COR-L47 (cell line): ENCODE measurements around the gene PMM1.
"Not testable (repeated sequence)": the region's sequence is repeated elsewhere in the genome, so short reads cannot be mapped to it uniquely, and the experiment has no call there.

Experiments
- DNase-seq: peaks from one replicate; lab custom pipeline; 2025; lab: John Stamatoyannopoulos, UW

The PMM1 gene

GRCh38 chr22:41596776-41597634 is 7.4 kb upstream of the PMM1 start:
- DNase-seq = peak; percentile 51

DNA sequence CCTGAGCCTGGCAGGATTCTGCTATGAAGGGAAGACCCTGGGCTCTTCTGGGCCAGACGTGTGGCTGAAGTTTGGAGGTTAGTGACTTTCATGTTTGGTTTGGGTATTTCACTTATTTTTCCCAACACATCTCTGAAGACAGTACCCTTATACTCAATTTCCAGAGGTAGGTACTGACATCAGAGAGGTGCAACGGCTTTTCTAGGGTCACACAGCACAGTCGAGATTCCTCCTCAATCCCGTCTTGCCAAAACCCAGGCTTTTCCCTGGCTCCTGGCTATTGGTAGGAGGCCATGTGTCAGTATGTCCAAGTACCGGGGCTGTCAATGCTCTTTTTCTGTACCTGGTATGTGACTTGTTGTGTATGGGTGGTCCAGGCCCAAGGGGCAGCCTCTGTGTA is 6.1 kb upstream of the PMM1 start:
- DNase-seq = no peak

GRCh38 chr22:41593336-41593960 is 3.8 kb upstream of the PMM1 start:
- DNase-seq = not testable (repeated sequence)

DNA sequence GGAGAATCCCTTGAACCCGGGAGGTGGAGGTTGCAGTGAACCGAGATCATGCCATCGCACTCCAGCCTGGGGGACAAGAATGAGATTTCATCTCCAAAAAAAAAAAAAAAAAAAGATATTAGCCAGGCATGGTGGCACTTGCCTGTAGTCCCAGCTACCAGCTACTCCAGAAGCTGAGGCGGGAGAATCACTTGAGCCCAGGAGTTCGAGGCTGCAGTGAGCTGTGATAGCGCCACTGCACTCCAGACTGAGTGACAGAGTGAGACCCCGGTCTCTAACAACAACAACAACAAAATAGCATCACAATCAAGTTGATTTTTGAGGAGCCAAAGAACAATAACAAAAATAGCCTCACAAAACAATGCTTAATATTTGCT is 2.3 kb downstream of the PMM1 start:
- no peak for DNase-seq

DNA sequence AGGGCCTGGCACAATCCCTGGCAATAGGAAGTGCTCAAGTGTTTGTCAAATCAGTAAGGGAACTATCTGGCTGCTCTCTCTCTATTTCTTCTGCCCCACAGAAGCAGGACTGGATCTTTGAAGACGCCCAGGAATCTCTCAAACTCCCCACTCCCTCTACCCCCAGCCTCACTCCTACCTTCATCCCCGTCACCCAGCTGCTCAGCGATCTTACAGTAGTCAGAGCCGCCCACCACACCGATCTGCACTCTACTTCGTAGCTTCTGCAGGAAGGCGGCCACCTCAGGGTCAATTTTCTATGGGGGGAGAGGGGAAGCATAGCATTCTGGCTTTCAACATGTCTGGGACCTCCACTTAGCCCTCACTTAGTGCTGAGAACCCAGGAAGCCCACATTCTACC is 3.7 kb downstream of the PMM1 start:
- DNase-seq = no peak

DNA sequence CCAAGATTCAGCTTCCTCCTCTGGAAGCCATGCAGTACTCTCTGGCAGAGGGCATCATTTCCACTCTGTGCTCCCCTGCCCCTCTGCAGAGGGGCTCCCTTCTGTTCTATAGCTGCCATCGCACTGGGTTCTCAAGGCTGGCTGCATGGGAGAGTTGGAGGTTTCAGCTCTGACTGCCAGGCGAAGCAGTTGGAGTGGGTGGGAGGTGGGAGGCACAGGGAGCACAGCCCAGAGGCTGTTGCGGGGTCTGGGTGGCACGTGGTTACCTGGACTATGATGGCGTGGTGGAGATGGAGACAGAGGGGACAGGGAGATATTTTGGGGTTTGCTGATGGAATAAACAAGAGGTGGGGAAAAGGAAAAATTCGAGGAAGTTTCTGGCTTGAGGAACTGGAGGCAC is 4.8 kb downstream of the PMM1 start:
- DNase-seq = no peak

GRCh38 chr22:41582694-41583093 is 6.9 kb downstream of the PMM1 start:
- no peak for DNase-seq

- DNase-seq = no peak
Measured at GRCh38 chr22:41579997-41580355, 9.7 kb downstream of the PMM1 start.

DNA sequence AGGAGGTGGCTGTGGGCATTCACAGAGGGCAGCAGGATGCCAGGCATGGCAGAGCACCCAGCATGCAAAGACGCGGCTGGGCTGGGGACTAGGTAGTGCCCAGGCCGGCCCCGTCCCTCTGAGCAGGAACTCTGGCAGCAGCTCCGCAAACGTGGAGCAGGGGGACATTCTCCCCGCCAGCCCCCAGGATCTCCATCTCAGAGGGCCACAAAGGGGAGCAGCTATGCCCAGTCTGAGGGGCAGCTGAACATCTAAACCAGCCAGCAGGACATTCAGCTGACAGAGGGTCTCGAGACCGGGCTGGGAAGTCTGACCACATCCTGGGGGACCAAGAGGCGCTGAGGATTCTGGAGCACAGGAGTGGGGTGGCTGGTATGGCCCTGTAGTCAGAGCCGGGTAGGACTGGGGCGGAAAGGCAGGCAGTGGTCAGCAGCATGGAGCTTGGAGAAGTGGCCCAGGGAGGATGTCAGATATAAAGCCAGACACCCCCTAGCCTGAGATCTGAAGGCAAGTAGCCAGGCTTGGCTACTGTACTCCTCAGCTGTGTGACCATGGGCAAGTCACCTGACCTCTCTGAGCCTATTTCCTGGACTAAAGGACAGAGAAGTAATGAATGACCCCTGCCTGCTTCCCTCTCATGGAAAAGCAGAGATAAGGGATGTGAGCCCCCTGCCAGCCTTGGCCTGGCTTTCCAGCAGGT is 10.2 kb downstream of the PMM1 start:
- DNase-seq = no peak

GRCh38 chr22:41578818-41579217 is 10.8 kb downstream of the PMM1 start:
- no peak for DNase-seq

DNA sequence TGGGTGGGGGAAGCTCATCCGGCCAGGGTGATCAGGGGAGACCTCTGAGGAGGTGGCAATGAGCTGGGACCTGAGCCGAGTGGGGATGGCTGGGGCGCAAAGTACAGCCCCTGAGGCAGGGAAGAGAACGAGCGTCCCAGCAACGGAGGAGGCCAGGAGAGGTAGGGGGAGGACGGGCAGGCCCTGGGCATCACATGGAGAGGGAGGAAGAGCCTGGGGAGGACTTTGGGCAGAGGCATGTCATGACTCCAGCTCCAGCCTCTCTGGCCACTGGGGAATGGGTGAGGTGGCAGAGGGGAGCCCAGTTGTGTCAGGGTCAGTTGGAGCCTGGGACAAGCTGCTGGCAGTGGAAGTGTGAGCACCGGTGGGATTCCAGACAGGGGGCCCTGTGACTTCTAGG is 11.5 kb downstream of the PMM1 start:
- no peak for DNase-seq

- peak; percentile 28 for DNase-seq
Measured at GRCh38 chr22:41576877-41577276, 12.8 kb downstream of the PMM1 start.

DNA sequence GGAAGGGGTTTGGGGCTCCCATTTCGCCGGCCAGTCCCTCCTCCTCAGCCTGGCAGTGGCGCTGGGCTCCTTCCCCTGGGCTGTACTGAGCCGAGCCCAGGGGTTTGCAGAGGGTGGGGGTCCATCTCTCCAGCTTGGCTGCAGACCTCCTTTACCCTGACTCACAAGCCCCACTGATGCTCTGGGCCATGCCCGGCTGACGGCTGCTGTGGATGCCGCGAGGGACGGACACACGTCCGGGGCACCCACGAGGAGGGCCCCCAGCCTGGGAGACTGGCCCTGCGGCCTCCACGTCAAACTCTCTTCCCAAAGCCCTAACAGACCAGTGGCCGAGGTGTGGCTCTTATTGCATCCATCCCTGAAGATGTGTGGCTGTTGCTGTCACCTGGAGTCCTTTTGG is 14.1 kb downstream of the PMM1 start:
- DNase-seq = no peak

GRCh38 chr22:41574847-41575381 is 14.7 kb downstream of the PMM1 start:
- no peak for DNase-seq

- no peak for DNase-seq
Measured at GRCh38 chr22:41573677-41574076, 16.0 kb downstream of the PMM1 start.

DNA sequence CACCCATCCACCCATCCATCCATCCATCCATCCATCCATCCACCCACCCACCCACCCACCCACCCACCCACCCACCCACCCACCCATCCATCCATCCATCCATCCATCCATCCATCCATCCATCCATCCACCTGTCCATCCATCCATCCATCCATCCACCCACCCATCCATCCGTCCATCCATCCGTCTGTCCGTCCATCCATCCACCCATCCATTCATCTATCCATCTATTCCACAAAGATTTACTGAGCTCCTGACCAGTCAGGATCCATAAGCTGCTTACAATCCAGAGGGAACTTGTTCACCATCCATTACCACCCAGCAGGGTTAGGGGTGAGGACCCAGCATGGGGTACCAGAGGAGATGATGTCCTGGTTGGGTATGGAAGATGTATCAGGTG is 17.3 kb downstream of the PMM1 start:
- not testable (repeated sequence) for DNase-seq

DNA sequence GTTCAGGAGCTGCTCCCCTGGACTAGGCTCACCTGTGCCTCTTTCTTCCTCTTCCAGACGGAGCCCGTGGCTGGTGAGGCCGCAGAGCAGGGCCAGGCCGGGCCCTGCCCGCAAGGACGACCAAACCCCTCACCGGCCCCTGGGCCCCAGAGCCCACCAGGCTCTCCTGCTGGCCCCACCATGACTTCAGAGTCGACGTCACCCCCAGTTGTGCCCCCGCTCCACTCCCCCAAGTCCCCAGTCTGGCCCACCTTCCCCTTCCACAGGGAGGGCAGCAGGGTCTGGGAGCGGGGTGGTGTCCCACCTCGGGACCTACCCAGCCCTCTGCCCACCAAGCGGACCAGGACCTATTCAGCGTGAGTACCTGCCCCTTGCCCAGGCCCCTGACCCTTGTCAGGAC is 17.9 kb downstream of the PMM1 start:
- DNase-seq = no peak

DNA sequence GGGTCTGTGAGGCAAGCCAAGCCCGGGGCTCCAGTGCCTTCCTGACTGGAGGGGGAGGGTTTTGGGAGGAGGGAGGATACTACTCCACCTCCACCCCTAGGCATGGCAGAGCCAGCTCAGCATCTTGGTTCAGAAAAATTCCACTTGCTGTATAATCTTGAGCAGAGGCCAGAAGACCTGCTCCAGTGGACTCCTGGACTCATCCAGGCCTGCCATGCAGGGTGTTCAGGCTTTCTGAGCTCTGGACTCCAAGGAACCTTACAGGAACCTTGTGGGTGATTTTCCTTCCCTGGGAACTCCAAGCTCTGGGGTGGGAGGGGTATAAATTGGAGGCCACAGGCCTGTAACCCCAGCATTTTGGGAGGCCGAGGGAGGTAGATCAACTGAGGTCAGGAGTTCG is 19.4 kb downstream of the PMM1 start:
- no peak for DNase-seq

DNA sequence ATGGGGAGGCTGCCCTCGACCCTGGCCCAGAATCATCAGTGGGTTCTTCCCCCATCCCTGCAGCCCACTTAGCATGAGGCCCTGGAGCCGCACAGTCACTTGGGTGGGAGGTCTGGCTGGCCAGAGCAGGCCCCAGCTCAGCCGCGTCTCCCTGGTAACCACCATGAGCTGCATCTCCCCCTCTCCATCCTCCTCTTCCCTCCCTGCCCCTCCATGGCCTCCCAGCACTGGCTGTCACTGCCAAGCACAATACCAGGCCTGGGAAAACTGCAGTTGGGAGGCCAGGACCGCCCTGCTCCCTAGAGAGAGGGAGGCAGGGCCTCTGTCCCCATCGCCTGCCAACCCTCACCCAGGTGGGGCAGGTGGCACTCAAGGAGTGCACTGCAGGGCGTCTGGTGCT is 20.8 kb downstream of the PMM1 start:
- DNase-seq = no peak

DNA sequence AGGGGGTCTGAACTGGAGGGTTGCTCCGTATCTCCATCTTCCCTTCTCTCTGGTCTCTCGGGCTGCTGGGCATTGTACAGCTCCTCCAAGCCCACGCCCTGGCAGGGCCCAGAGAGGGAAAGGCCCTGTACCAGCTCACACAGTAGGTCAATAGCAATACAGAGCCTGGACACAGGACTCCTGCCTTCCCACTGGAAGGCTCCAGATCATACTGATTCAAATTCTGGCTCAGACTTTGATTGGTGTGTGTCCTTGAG is 22.2 kb downstream of the PMM1 start:
- DNase-seq = no peak

GRCh38 chr22:41565403-41566054 is 24.1 kb downstream of the PMM1 start:
- DNase-seq = no peak

- no peak for DNase-seq
Measured at GRCh38 chr22:41564563-41564962, 25.1 kb downstream of the PMM1 start.
